K562 (cell line): ENCODE results near the gene USP7. TPM values are rescaled to one million over a fixed set of nuclear protein-coding genes. Genes with fewer than 3 reads are reported as not detected.

Source experiments
- ATAC-seq: fragments of 200-7000 bp; cut with Tn5 transposase; 3 replicates; pipeline ENCODE4 v1.9.1; 2020; ENCODE audit warnings: moderate library complexity
- BruUV-seq: library from RNA; stranded (reverse); fragments of 400-500 nt; replicated peaks from 2 replicates; lab custom pipeline; 2021; lab: Mats Ljungman, UMichigan
- CTCF ChIA-PET: fragments of 300-600 bp; formaldehyde crosslinking; extraction: SDS; loops from one replicate; lab custom pipeline; 2021; ENCODE audit warnings: low intra/inter-chr PET ratio; lab: Yijun Ruan, JAX
- POLR2A ChIA-PET: fragments of 300-600, 350-650 bp; sonication (Branson Sonifier 250); formaldehyde crosslinking; extraction: SDS; loops from one replicate; lab custom pipeline; 2021; ENCODE audit warnings: antibody characterized with exemption, inconsistent platforms; lab: Yijun Ruan, JAX
- DNase-seq, 4 experiments: peaks; one replicate each; pipeline versions ENCODE4 v3.0.0 to v3.0.0-alpha.2; 2011 to 2018; ENCODE audit warnings: low spot score in 3 of 4, mixed read lengths in 3 of 4; ENCODE audit errors: extremely low read depth in 1 of 4
- FAIRE-seq: peaks from 2 replicates; lab custom pipeline; 2011; peaks lifted over from hg19 to GRCh38; lab: Jason Lieb, UNC
- H2AFZ ChIP-seq: 2 replicates; pipeline ENCODE4 v1.6.0; 2011; ENCODE audit warnings: low read depth, low read length, control low read depth, inconsistent platforms
- H3K27ac ChIP-seq: fragments of 200-600 bp; 3 replicates; pipeline ENCODE4 v1.8.0; 2011; ENCODE audit warnings: low read depth, mild to moderate bottlenecking, control low read depth, inconsistent platforms, low read length, moderate library complexity, mixed read lengths; ENCODE audit errors: extremely low read depth
- H3K27me3 ChIP-seq, 2 experiments: fragments of 300-600 bp in 1 of 2; 2 replicates in 1 of 2; 3 replicates in 1 of 2; pipeline versions ENCODE4 v1.6.0 to v1.8.0; 2011; ENCODE audit warnings: inconsistent platforms in 2 of 2, low read length in 2 of 2, mild to moderate bottlenecking in 1 of 2, mixed read lengths in 1 of 2, moderate library complexity in 1 of 2; ENCODE audit not compliant: control insufficient read depth in 2 of 2, insufficient read depth in 2 of 2
- H3K36me3 ChIP-seq: fragments of 300-600 bp; 3 replicates; pipeline ENCODE4 v1.8.0; 2011; ENCODE audit warnings: mild to moderate bottlenecking, low read length, inconsistent platforms; ENCODE audit not compliant: control insufficient read depth, insufficient read depth
- H3K4me1 ChIP-seq, 2 experiments: fragments of 200-600 bp in 1 of 2; replicated peaks in 1 of 2; 2 replicates in 1 of 2; 3 replicates in 1 of 2; pipeline versions ENCODE4 v1.5.1 to v1.8.0; 2011; ENCODE audit warnings: inconsistent platforms in 2 of 2, low read length in 2 of 2, mild to moderate bottlenecking in 1 of 2, mixed read lengths in 1 of 2, moderate library complexity in 1 of 2; ENCODE audit not compliant: control insufficient read depth in 2 of 2, insufficient read depth in 2 of 2
- H3K4me2 ChIP-seq: 2 replicates; pipeline ENCODE4 v1.6.1; 2011; ENCODE audit warnings: low read length, control low read depth, inconsistent platforms, mixed read lengths; ENCODE audit not compliant: insufficient read depth
- H3K4me3 ChIP-seq: fragments of 200-600 bp; sonication (generic), shearing (Covaris generic); 2 replicates; pipeline ENCODE4 v1.5.1; 2016; ENCODE audit warnings: control low read depth, inconsistent platforms
- H3K79me2 ChIP-seq: fragments of 200-600 bp; 3 replicates; pipeline ENCODE4 v1.8.0; 2011; ENCODE audit warnings: low read length, inconsistent platforms; ENCODE audit not compliant: control insufficient read depth, insufficient read depth
- H3K9ac ChIP-seq, 2 experiments: 2 replicates each; pipeline versions ENCODE4 v1.6.0 to v1.6.1; 2011; ENCODE audit warnings: low read depth in 2 of 2, low read length in 2 of 2, control low read depth in 1 of 2, inconsistent platforms in 1 of 2, mild to moderate bottlenecking in 1 of 2, mixed read lengths in 1 of 2; ENCODE audit not compliant: insufficient read depth in 1 of 2
- H3K9me1 ChIP-seq: one replicate; pipeline ENCODE4 v1.6.0; 2011; ENCODE audit warnings: inconsistent platforms, mild to moderate bottlenecking, low read length, moderate library complexity; ENCODE audit not compliant: control insufficient read depth, insufficient read depth
- H3K9me3 ChIP-seq: replicated peaks from 2 replicates; pipeline ENCODE4 v1.5.1; 2011; ENCODE audit warnings: low read depth, low read length, inconsistent platforms; ENCODE audit not compliant: control insufficient read depth, insufficient read depth
- H4K20me1 ChIP-seq: replicated peaks from 2 replicates; pipeline ENCODE4 v1.6.1; 2011; ENCODE audit warnings: low read length, inconsistent platforms, mixed read lengths; ENCODE audit not compliant: control insufficient read depth, insufficient read depth
- TCFL5 ChIP-seq: fragments of 250-450 bp; sonication (Bioruptor Pico); conservative IDR thresholded peaks from 2 replicates; pipeline ENCODE4 v1.6.1; 2021; ENCODE audit warnings: mild to moderate bottlenecking, moderate library complexity, matching md5 sums
- ZBTB9 ChIP-seq: fragments of 450-650 bp; formaldehyde crosslinking; IDR thresholded peaks from 2 replicates; pipeline ENCODE4 v1.4.0; 2020; ENCODE audit warnings: mild to moderate bottlenecking, moderate library complexity
- WGBS: fragments of 100-300 bp; shearing (Covaris generic); methylation state at CpG from one replicate; pipeline ENCODE4 v1.1.6; 2016; ENCODE audit warnings: low coverage, mixed read lengths; ENCODE audit not compliant: insufficient coverage; ENCODE audit errors: missing lambda C conversion rate; 5-methylcytosine and 5-hydroxymethylcytosine counted together
- in situ Hi-C: fragments of 300-500 bp; cut with MboI; formaldehyde crosslinking; loops from 4 replicates; pipeline ENCODE4 v1.15.0; 2018; ENCODE audit warnings: inconsistent platforms, mixed read lengths
- intact Hi-C: fragments of 100-400 bp; cut with micrococcal nuclease; formaldehyde crosslinking; loops from 2 replicates; pipeline ENCODE4 v1.14.2; 2022
- polyA plus RNA-seq, 8 experiments: library from polyadenylated mRNA; depleted of rRNA in 4 of 8; stranded (reverse) in 5 of 8; unstranded in 3 of 8; fragments of >200 nt; fragmentation: Nextera tagmentation in 2 of 8; fragmentation: Illumina TruSeq in 1 of 8; extraction: Ambion mirVana in 2 of 8; extraction: Trizol in 1 of 8; gene quantifications; 2 replicates each; pipeline versions ENCODE4 v1.2.1 to v1.2.3, GENCODE V29; 2011 to 2014; ENCODE audit warnings: inconsistent platforms in 1 of 8, missing spikeins in 1 of 8
- total RNA-seq, 7 experiments: library from RNA; depleted of rRNA in 6 of 7; stranded (reverse); fragments of >200 nt in 6 of 7; fragmentation: Illumina TruSeq in 2 of 7; extraction: Trizol in 2 of 7; gene quantifications; 2 replicates each; pipeline versions ENCODE4 v1.2.1 to v1.2.3, GENCODE V29; 2011 to 2021; ENCODE audit warnings: low replicate concordance in 1 of 7

Gene USP7
- total and polyA plus RNA-seq, 9 of the 15 experiments (the other 6 are each of a cell fraction or from before 2014, with no cell fraction given): 17.1 to 145 (median 57.9) TPM

GRCh38 chr16:8949536-8950418 is 13.9 kb downstream of the USP7 start:
- Histone ChIP-seq H3K27me3 (no peaks in the 10 kb centered on the region), H3K36me3 (no peaks in the 10 kb centered on the region; the same call in 2 of the 3 replicates), H2AFZ (no peak overlapping the region), H4K20me1 (peaks cover 80% of the 10 kb centered on the region), H3K9me3 (no peaks in the 10 kb centered on the region), H3K4me2 (no peak overlapping the region), H3K9ac (peak overlapping the region in 1 of 2 experiments; percentile 1; a peak in 1 of 4 replicates), H3K4me1 (peaks cover 16 to 30% of the 10 kb centered on the region in 2 experiments), H3K9me1 (peaks cover 27% of the 10 kb centered on the region), H3K4me3 (no peak overlapping the region), H3K27ac (no peak overlapping the region), H3K79me2 (peaks cover 94% of the 10 kb centered on the region)
- ATAC-seq (no peak), FAIRE-seq (peak; percentile 29), DNase-seq (no peak)
- no TSS peak for BruUV-seq
- CTCF ChIA-PET: no interaction called here
- WGBS: 48% methylated on average over 6 of the region's 6 CpGs
- intact Hi-C loops: no loop called here
- no peak for TF ChIP-seq TCFL5 (CRISPR knock-in tag)
- TF ChIP-seq ZBTB9 (CRISPR knock-in tag): 0 out of 2 replicates have a peak, but pooled peaks have one; percentile 60
- POLR2A ChIA-PET: interaction anchor here (1.0 to 5.6 kb wide), 6 partner anchors 9 to 144 kb away, joined by 3 to 60 read pairs (median 6); no protein-coding TSS in a partner anchor
- in situ Hi-C loops: no loop called here
